GM19468 (cell line): Measurements from ENCODE around the gene COPS7B.

ENCODE experiments used
- ATAC-seq: cut with Tn5 transposase; IDR thresholded peaks from one replicate; pipeline ENCODE4 v1.9.1; 2021; ENCODE audit warnings: mild to moderate bottlenecking, moderate library complexity, moderate number of reproducible peaks; ENCODE audit not compliant: unreplicated experiment; ENCODE audit errors: extremely low read depth

COPS7B gene

DNA sequence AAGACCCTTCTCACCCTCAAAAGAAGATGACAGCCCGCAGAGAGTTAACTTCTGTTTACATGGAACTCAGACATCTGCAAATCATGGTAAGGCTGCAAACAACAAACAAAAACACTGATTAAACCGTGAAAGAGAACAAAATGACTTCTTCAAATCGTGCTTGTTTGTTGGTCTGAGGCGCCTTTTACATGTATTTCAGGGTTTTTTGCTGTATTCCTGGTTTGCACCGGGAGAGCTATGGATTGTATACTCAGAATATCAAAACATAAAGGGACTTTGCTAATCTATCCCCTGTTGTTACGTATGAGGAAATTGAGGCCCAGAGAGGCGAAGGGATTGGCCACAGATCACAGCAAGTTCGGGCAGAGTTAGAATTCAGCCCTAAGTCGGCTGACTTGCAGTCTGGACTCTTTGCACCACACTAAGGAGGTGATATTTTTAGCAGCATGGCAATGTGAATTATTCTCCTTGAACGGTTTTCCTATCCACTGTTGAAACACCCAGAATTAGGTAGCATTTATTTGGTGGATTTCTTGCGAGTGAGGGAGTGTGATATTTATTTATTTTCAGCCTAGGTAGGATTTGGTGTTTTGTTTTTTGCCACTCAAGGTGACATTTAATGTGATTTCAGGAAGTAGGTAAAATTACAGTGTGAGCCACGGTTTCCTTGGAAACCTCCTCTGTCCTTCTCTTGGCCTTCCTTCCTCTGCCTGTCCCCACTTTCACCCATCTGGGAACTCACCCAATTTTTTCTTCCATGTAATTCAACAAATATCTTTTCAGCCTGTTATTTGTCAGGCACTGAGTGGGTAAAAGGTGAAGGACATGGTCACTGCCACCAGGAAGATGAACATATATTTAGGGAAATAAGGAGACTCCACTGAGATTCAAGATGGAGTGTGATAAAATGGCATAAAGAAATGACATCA lies 4.2 kb upstream of the COPS7B start:
- no peak for ATAC-seq

DNA sequence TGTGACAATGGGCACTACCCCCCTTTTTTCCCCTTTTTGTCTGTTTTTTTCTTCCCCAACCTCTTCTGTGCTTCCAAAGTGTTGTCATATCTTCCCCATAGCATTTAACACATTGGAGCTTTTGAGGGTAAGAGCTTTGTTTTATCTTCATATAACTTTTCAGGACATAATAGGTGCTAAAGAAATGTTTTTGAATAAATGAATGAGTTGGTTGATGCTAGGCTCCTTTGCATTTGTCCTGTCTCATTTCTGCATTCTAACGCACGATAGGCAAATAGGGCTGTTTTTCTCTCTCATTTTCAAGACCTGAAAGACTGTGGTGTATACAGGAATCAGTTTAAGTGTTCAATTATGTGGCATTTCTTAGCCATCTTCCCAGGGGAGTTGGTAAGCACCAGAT lies 832 bp upstream of the COPS7B start:
- ATAC-seq: no peak

DNA sequence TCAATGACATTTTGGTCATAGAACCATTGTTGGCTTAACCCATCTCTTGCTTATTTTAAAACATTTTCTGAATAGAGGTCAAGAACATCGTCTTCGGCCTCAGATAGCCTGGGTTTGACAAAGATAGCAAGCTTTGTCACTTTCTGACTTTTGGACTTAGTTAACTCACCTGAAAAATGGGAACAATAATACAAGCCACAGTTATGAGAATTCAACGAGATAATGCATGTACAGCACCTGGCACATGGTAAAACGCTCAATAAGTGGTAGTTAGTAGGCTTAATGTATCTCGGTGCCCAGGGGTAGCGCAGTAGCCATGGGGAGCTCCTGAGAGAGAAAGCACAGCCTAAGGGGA lies 446 bp upstream of the COPS7B start:
- no peak for ATAC-seq

DNA sequence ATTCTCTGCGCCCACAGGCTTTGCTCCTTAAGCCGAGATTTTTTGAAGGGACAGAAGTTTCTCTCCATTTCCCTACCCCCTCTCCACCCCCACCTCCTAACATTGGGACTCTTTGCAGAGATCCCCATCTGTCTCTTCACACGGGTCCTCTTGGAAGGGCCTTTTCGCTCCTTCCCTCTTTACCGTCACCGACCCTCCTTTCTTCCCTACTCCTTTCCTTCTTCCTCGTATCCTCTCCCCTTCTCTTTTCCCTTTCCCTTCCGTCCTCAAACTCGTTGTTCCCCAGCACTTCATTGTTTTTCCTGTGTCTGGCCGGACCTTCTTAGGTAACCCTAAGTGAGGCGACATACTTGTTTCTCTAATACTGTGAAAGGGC lies 660 bp downstream of the COPS7B start:
- ATAC-seq: no peak

DNA sequence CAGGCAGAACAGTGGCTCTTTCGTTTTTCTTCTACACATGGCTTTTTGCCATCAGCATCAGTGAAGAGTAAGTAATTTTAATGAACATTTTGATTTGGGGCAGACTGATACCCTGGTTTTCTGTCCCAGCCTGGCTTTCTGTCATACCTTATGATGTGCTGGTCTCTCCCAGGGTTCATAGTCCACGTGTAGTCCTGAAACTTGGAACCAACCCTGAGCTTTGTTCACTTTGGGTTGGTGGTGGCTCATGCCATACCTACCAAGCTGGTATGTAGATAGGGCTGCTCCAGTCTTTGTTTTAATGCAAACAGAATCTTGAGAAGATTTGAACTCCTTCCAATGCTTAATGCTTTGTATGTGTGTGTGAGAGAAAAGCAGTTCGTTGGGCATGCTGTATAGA lies 4.9 kb downstream of the COPS7B start:
- ATAC-seq: no peak

DNA sequence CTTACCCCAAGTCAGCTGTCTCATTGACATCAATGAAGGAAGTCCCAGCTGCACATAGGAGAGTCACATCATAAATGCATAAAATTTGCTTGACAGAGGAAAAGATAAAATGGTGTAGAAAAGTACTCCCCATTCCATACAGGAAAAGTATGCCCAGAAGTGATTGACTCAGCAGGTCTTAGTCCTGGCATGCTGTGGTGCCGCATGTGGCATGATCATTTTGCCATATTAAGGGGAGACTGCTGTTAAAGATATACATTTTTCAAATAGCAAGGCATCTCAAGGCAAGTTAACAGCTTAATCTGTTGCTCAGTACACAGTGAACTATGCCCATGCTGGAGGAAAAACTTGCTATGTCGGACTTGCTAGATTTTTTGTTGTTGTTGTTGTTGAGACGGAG lies 8.1 kb downstream of the COPS7B start:
- ATAC-seq: no peak

DNA sequence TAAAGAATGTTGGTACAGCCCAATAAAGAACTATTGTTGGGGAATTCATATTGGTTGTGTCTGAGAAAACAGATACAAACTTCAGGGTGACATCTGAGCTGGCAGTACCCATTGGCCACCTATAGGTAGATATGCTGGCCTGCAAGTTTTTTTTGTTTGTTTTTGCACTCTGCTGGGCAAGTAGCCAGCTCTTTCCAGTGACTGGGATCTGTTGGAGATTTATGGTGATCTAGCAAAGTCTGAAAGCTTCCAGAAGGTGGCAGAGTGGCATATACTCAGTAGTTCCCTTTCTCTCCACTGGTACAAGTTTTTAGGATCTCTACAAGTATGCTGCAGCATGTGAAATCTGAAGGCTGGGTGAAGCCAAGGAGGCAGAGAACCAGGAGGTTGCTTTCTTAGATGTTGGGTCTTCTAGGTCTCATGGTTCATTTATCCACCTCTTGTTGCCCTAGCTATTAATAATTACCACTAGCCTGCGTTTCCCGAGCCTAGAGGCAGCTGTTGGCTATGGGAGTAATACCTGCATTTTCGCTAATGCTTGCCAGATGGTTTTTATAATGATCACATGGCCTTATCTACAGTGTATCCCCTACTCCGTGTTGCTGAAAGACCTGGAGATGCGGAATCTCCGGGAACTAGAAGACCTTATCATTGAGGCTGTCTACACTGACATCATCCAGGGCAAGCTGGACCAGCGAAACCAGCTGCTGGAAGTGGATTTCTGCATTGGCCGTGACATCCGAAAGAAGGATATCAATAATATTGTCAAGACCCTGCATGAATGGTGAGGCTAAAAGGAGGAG lies 9.5 kb downstream of the COPS7B start:
- no peak for ATAC-seq

DNA sequence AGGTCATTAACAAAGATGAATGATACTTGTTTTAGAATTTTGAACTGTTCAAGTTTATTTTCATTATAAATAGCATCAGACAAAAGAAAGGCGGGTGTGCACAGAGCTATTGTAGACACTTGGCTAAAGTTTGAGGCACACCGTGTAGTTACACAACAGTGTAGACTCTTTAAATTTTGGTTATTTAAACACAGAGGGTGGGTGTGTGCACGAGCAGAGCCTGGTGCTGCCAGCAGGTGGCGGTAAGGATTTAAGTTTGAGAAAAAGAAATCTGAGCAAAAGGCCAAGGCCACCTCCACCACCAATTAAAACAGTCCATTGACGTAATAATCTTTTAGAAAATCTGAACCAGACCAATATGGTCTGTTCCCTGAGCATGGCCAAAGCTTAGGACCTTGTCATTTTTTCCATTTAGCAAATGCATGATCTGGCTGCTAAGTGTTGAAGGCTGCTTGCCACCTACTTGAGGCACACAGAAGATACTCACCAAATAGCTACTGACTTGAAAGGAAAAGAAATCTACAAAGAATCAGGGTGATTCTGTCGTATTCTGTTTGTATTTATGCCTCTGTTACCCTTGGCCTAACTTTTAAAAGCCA lies 14.3 kb downstream of the COPS7B start:
- no peak for ATAC-seq

DNA sequence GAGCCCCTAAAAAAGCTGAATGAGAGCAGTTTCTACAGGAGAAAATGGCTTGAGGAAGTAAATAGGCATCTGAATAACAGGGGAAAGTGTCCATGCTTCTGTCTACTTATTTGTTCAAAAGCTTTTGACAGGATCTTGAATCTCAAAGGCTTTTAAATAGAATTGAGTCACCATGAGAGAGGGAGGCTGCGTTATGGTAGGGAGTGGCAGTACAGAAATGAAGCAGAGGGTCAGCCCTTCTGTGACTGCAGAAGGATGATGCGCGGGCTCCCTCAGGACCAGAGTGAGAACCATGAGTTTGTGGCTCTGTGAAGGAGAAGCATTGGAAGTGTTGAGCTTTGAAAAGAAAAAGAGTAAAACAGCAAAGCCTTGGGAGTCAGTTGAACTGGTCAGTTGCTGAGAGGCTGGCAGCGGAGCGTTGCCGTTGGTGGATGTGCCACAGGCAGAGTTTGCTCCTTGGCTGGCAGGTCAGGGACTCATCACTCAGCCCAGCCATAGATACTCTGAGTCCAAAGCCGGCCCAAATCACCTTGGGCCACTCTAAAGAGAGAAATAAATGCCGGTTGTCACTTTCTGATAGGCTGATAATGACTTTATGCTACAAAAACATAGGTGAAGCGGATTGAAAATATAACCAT lies 17.4 kb downstream of the COPS7B start:
- ATAC-seq: no peak

DNA sequence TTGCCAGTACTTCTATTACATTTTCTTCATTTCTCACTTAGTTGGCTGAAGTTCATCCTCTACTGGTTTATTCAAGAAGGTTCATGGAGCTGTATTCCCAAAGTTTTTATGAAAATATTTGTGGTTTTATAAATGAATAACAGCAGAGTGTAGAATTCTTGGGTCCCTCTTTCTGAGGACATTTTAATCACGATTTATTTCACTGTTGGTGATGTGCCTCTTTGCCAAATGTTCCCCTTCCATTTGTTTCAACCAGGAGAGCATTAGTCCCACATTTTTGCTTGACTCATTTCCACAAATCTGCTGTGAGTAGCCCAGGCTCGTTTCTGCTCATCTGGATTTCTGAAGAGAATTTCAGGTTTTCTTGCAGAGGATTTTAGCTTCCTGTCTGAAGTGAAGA lies 20.8 kb downstream of the COPS7B start:
- no peak for ATAC-seq

DNA sequence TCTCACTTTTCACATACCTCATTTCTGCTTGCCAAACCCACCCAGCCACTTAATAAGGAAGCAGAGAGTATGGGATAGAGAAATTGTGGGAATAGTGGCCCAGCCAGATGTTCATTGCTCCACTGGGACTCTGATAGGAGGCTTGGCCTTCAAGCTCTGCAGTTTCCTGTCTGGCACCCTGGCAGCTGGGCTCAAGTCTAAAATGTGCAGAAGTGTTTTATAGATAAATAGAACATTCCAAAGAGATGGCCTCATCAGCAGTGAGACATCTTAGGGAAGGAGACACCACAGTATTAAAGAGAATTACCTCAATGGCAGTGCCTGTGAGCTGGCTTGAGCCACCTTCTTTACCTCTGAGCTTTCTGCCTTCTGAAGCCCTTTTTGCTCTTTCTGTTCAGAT lies 24.7 kb downstream of the COPS7B start:
- ATAC-seq: no peak

DNA sequence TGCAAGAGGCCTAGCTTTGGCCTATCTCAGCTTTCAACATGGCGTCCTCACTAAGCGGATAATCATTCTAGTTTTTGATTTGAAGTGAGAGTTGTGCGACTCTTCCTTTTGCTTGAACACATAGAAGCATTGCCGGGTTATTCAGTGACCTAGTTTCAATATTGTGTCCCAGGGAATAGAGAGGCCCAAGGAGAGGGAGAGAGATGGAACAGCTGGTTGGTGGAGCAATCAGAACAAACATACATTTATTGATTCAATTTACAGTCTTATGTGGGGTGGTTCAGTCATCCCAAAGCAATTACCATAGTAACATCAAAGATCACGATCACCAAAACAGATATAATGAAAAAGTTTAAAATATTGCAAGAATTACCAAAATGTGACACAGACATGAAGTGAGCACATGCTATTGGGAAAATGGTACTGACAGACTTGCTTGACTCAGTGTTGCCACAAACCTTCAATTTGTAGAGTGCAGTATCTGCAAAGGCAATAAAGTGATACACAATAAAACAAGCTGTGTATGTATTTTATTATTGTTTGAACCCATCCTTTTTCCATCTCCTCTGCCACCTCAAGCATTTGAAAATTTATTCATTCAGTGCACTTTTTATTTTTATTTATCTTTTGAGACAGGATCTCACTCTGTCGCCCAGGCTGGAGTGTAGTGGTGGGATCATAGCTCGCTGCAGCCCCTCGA lies 30.2 kb downstream of the COPS7B start:
- ATAC-seq: no peak

DNA sequence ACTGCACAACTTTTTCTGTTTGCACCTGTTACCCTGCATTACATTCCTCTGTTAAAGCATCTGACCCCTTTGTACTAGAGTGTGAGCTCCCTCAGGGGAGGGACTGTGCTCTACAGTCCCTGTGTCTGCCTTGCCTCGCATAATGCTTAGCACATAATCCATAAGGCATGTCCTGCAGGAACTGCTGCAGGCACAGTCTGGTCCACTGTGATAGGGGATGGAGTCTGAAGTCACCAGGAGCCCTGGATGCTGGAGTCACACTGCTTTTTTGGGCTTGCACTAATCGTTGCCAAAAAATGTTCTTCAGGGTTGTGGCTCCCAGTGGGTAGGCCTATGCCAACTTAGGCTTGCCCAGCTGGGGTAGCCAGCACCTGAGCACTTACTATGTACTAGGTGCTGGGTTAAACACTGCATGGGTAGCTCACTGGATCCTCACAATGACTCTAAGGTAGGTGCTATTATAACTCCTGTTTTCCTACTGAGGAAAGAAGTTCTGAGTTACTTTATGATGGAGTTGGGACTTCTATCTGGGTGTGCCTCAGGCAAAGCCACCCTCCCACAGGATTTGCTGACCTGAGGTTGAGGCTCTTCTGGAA lies 33.3 kb downstream of the COPS7B start:
- ATAC-seq: no peak

DNA sequence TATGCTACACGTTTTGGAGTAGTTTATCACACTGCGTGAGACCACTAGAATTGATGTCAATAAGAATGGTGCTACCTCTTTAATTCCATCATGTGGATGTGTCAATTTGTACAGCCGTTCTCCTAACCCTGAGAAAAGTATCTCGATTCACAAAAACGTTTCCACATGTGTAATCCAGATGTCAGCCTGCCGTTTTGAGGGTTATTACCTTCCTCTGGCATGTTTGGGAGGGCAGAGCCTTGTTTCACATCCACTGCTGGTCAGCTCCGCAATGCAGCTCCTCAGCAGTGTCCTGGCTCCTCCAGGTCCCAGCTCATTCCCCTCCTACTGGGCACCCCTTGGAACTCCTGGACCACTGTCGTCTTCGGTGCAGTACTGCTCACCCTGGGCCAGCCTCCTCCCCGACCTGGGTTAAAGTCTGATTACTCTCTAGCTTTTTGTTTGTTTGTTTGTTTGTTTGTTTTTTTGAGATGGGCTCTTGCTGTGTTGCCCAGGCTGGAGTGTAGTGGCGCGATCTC lies 34.6 kb downstream of the COPS7B start:
- ATAC-seq: no peak

DNA sequence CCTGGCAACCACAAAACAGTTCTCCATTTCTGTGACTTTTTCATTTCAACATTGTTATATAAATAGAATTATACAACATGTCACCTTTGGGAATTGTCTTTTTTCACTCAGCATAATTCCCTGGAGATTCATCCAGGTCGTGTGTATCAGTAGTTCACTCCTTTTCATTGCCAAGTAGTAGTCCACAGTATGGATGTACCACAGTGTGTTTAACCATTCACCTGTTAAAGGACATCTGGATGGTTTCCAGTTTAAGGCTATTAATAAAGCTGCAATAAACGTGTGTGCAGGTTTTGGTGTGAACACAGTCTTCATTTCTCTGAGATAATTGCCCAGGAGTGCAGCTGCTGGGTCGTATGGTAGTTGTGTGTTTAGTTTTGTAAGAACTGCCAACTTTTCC lies 35.7 kb downstream of the COPS7B start:
- ATAC-seq: no peak

DNA sequence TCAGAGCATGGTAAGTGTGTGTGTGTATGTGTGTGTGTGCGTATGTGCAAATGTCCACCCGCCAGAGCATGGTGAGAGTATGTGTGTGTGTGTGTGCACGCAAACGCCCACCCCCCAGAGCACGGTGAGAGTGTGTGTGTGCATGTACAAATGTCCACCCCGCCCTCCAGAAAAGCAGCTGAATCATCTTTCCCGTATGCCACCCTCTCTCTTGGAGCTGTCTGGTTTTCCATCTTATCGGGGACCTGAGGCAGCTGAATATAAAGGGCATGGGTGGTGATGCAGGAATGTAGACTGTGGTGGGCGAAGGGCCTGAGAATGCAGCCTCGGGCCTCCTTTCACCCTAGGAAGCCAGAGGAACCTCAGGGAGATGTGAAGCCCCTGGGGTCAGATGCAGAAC lies 66.9 kb downstream of the COPS7B start:
- ATAC-seq: no peak

DNA sequence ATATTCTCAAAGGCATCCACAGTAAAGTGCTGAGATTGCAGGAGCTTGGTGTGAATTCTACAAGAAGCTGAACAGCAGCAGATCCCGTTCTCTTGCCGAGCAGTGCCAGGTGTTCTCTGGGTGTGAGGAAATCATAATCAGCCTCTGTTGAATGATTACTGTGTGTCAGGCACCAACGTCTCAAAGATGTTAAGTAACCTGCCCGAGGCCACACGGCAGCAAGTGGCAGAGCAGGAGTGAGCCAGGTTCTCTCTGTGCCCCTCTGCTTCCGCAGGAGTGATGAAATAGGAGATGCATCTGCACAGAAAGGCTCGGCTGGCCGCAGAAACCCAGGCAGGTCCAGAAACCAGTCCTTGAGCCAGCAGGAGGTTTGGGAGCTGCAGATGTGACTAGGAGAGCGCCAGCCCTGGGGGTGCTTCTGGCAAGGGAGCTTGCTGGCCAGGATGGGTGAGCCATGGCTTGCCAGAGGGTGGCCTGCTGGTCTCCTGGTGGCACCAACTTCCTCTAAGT lies 68.4 kb downstream of the COPS7B start:
- ATAC-seq: no peak

DNA sequence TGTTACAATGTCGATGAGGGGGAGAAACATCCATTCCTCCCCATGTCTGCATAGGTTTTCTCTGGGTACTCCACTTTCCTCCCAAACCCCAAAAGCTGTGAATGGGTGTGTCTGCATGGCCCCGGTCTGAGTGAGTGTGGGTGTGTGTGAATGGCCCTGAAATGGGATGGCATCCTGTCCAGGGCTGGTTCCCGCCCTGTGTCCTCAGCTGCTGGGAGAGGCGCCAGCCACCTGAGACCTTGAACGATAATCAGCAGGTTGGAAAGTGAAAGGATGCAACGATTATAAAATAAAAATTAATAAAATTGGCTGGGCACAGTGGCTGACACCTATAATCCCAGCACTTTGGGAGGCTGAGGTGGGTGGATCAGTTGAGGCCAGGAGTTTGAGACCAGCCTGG lies 70.7 kb downstream of the COPS7B start:
- no peak for ATAC-seq
